HepG2 (cell line): ENCODE measurements around the gene SLC38A4. TPM values are rescaled to one million over a fixed set of nuclear protein-coding genes. Genes with fewer than 3 reads are reported as not detected.

Source experiments
- ATAC-seq: fragments of 200-7000 bp; cut with Tn5 transposase; 3 replicates; pipeline ENCODE4 v1.9.1; 2020; ENCODE audit warnings: mild to moderate bottlenecking, moderate library complexity
- BruUV-seq: library from RNA; stranded (reverse); fragments of 400-500 nt; replicated peaks from 2 replicates; lab custom pipeline; 2021; lab: Mats Ljungman, UMichigan
- CTCF ChIA-PET: fragments of 300-600 bp; formaldehyde crosslinking; extraction: SDS; loops from one replicate; lab custom pipeline; 2021; ENCODE audit warnings: low total read pairs, inconsistent platforms, low intra/inter-chr PET ratio; lab: Yijun Ruan, JAX
- POLR2A ChIA-PET: fragments of 350-600 bp; sonication (Branson Sonifier 250); formaldehyde crosslinking; loops from one replicate; lab custom pipeline; 2020; ENCODE audit warnings: antibody characterized with exemption, inconsistent platforms; lab: Yijun Ruan, JAX
- DNase-seq: peaks from one replicate; pipeline ENCODE4 v3.0.0-alpha.2; 2015; ENCODE audit warnings: low spot score
- FAIRE-seq: peaks from 3 replicates; lab custom pipeline; 2011; peaks lifted over from hg19 to GRCh38; lab: Jason Lieb, UNC
- H2AFZ ChIP-seq: one replicate; pipeline ENCODE4 v1.6.1; 2011; ENCODE audit warnings: low read length, inconsistent platforms
- H3K27ac ChIP-seq: fragments of 300-600 bp; 3 replicates; pipeline ENCODE4 v1.8.0; 2011; ENCODE audit warnings: mixed run types, mild to moderate bottlenecking, mixed read lengths, low read length, inconsistent platforms; ENCODE audit not compliant: insufficient read depth; ENCODE audit errors: extremely low read length
- H3K27me3 ChIP-seq, 2 experiments: fragments of 200-600 bp in 1 of 2; 2 replicates in 1 of 2; 3 replicates in 1 of 2; pipeline versions ENCODE4 v1.6.0 to v1.8.0; 2011; ENCODE audit warnings: low read length in 2 of 2, mild to moderate bottlenecking in 2 of 2, moderate library complexity in 2 of 2, inconsistent platforms in 1 of 2; ENCODE audit not compliant: insufficient read depth in 2 of 2, control insufficient read depth in 1 of 2
- H3K36me3 ChIP-seq, 2 experiments: fragments of 200-600 bp in 1 of 2; replicated peaks in 1 of 2; 2 replicates in 1 of 2; 3 replicates in 1 of 2; pipeline versions ENCODE4 v1.5.1 to v1.8.0; 2011; ENCODE audit warnings: low read length in 2 of 2, inconsistent platforms in 1 of 2; ENCODE audit not compliant: insufficient read depth in 2 of 2, control insufficient read depth in 1 of 2
- H3K4me1 ChIP-seq: 2 replicates; pipeline ENCODE4 v1.5.1; 2012; ENCODE audit warnings: low read length, inconsistent platforms; ENCODE audit not compliant: insufficient read depth
- H3K4me2 ChIP-seq: 2 replicates; pipeline ENCODE4 v1.6.0; 2011; ENCODE audit warnings: low read depth, low read length, inconsistent platforms
- H3K4me3 ChIP-seq, 3 experiments: fragments of 200-600 bp in 1 of 3; sonication (generic), shearing (Covaris generic) in 1 of 3; replicated peaks in 1 of 3; 2 replicates each; pipeline ENCODE4 v1.5.1; 2011 to 2016; ENCODE audit warnings: low read length in 3 of 3, inconsistent platforms in 2 of 3, low read depth in 2 of 3, mild to moderate bottlenecking in 2 of 3, control low read depth in 1 of 3, mixed read lengths in 1 of 3; ENCODE audit not compliant: insufficient read depth in 1 of 3
- H3K79me2 ChIP-seq: one replicate; pipeline ENCODE4 v1.6.1; 2011; ENCODE audit warnings: low read length, inconsistent platforms; ENCODE audit not compliant: insufficient read depth
- H3K9ac ChIP-seq: 2 replicates; pipeline ENCODE4 v1.6.0; 2011; ENCODE audit warnings: mild to moderate bottlenecking, low read depth, low read length, inconsistent platforms; ENCODE audit not compliant: insufficient read depth
- H3K9me3 ChIP-seq: 2 replicates; pipeline ENCODE4 v1.5.1; 2012; ENCODE audit warnings: mild to moderate bottlenecking, low read length
- H4K20me1 ChIP-seq: 2 replicates; pipeline ENCODE4 v1.6.0; 2011; ENCODE audit warnings: inconsistent platforms, mild to moderate bottlenecking, low read length, moderate library complexity; ENCODE audit not compliant: insufficient read depth
- BRCA1 ChIP-seq: sonication (generic); formaldehyde crosslinking; IDR thresholded peaks from 2 replicates; pipeline ENCODE4 v1.4.0; 2020; ENCODE audit warnings: missing genetic modification reagents
- JUN ChIP-seq: sonication (generic); formaldehyde crosslinking; IDR thresholded peaks from 2 replicates; pipeline ENCODE4 v1.4.0; 2020; ENCODE audit warnings: mild to moderate bottlenecking, missing genetic modification reagents
- NKX3-1 ChIP-seq: sonication (generic); formaldehyde crosslinking; IDR thresholded peaks from 2 replicates; pipeline ENCODE4 v1.5.0; 2020; ENCODE audit warnings: missing genetic modification reagents
- PHF5A ChIP-seq: IDR thresholded peaks from one replicate; pipeline ENCODE4 v1.6.1; 2018; ENCODE audit warnings: low read depth, missing genetic modification reagents; ENCODE audit not compliant: unreplicated experiment
- POLR2AphosphoS2 ChIP-seq: IDR thresholded peaks from 2 replicates; pipeline ENCODE4 v1.6.1; 2011; ENCODE audit warnings: low read depth, low read length, improper control_type of control experiment
- PRDM4 ChIP-seq: sonication (generic); formaldehyde crosslinking; IDR thresholded peaks from 2 replicates; pipeline ENCODE4 v1.9.0; 2021; ENCODE audit warnings: missing genetic modification reagents, borderline replicate concordance
- SMAD3 ChIP-seq: sonication (generic); formaldehyde crosslinking; IDR thresholded peaks from 2 replicates; pipeline ENCODE4 v1.4.0; 2020; ENCODE audit warnings: missing genetic modification reagents
- TFAP4 ChIP-seq: sonication (generic); IDR thresholded peaks from 2 replicates; pipeline ENCODE4 v1.6.1; 2016; ENCODE audit warnings: low read depth, borderline replicate concordance
- THAP11 ChIP-seq: IDR thresholded peaks from 2 replicates; pipeline ENCODE4 v1.6.1; 2016; ENCODE audit warnings: missing biosample characterization, missing genetic modification reagents
- XBP1 ChIP-seq: sonication (generic); formaldehyde crosslinking; IDR thresholded peaks from 2 replicates; pipeline ENCODE4 v1.5.0; 2020; ENCODE audit warnings: missing genetic modification reagents
- ZBTB20 ChIP-seq: sonication (generic); formaldehyde crosslinking; IDR thresholded peaks from 2 replicates; pipeline ENCODE4 v1.8.1; 2023; ENCODE audit warnings: missing genetic modification reagents, low read depth, mild to moderate bottlenecking, borderline replicate concordance
- ZIK1 ChIP-seq: sonication (generic); formaldehyde crosslinking; IDR thresholded peaks from 2 replicates; pipeline ENCODE4 v1.5.0; 2020; ENCODE audit warnings: mild to moderate bottlenecking, low read depth, missing genetic modification reagents, borderline replicate concordance
- ZMAT3 ChIP-seq: sonication (generic); formaldehyde crosslinking; conservative IDR thresholded peaks from 2 replicates; pipeline ENCODE4 v1.7.0; 2021; ENCODE audit warnings: missing genetic modification reagents
- ZNF121 ChIP-seq: sonication (generic); formaldehyde crosslinking; IDR thresholded peaks from 2 replicates; pipeline ENCODE4 v1.5.0; 2020; ENCODE audit warnings: mild to moderate bottlenecking, missing genetic modification reagents
- ZNF275 ChIP-seq: sonication (generic); formaldehyde crosslinking; IDR thresholded peaks from 2 replicates; pipeline ENCODE4 v1.8.0; 2022; ENCODE audit warnings: missing genetic modification reagents, mild to moderate bottlenecking, inconsistent platforms, borderline replicate concordance
- ZNF558 ChIP-seq: sonication (generic); formaldehyde crosslinking; IDR thresholded peaks from 2 replicates; pipeline ENCODE4 v1.9.0; 2022; ENCODE audit warnings: mild to moderate bottlenecking, missing genetic modification reagents, borderline replicate concordance
- ZNF761 ChIP-seq: sonication (generic); formaldehyde crosslinking; conservative IDR thresholded peaks from 2 replicates; pipeline ENCODE4 v1.4.0; 2020; ENCODE audit warnings: mild to moderate bottlenecking, missing genetic modification reagents
- WGBS: methylation state at CpG from one replicate; pipeline ENCODE4 v1.1.6; 2017; ENCODE audit warnings: low lambda C conversion rate; 5-methylcytosine and 5-hydroxymethylcytosine counted together
- in situ Hi-C: cut with HindIII; loops from 2 replicates; pipeline ENCODE4 v1.10.0; 2017; ENCODE audit warnings: low pct_unique_long_range_greater_than_20kb; ENCODE audit not compliant: extremely low pct_ligation_motif_present
- intact Hi-C: fragments of 100-400 bp; cut with micrococcal nuclease; formaldehyde crosslinking; loops from one replicate; pipeline ENCODE4 v1.10.0; 2022; ENCODE audit not compliant: unreplicated experiment
- polyA plus RNA-seq, 8 experiments: library from polyadenylated mRNA; depleted of rRNA in 3 of 8; stranded (reverse) in 7 of 8; unstranded in 1 of 8; fragments of >200 nt; fragmentation: Illumina TruSeq in 4 of 8; extraction: Trizol in 4 of 8; gene quantifications; 2 replicates each; pipeline versions ENCODE4 v1.2.1 to v1.2.3, GENCODE V29; 2011 to 2016; ENCODE audit warnings: low read depth in 4 of 8, missing spikeins in 1 of 8, mixed read lengths in 1 of 8; ENCODE audit not compliant: insufficient read depth in 1 of 8
- total RNA-seq, 5 experiments: library from RNA; depleted of rRNA; stranded (reverse); fragments of >200 nt; fragmentation: Illumina TruSeq; extraction: Trizol; gene quantifications; 2 replicates each; pipeline ENCODE4 v1.2.3, GENCODE V29; 2016; ENCODE audit warnings: low read depth in 1 of 5

The SLC38A4 gene
- total and polyA plus RNA-seq, 2 of the 13 experiments (the other 11 are each of a cell fraction or from before 2014, with no cell fraction given): 3.5 to 5.2 TPM

GRCh38 chr12:46717868-46718267 lies 107.9 kb downstream of the SLC38A4 start:
- intact Hi-C loops: no loop called here
- Histone ChIP-seq H2AFZ (no peak overlapping the region), H3K4me3 (no peak overlapping the region), H3K79me2 (no peaks in the 10 kb centered on the region), H3K4me1 (no peaks in the 10 kb centered on the region), H3K4me2 (no peak overlapping the region), H3K27me3 (no peaks in the 10 kb centered on the region), H3K27ac (no peak overlapping the region)
- DNase-seq: no peak
- no peak for ATAC-seq
- BruUV-seq: no TSS peak
- CTCF ChIA-PET: no interaction called here
- in situ Hi-C loops: no loop called here
- TF ChIP-seq ZIK1 (CRISPR knock-in tag): no peak
- TF ChIP-seq XBP1 (CRISPR knock-in tag): no peak
- TF ChIP-seq NKX3-1 (CRISPR knock-in tag): no peak
- no peak for TF ChIP-seq PHF5A (CRISPR knock-in tag)
- no peak for TF ChIP-seq THAP11 (CRISPR knock-in tag)
- TF ChIP-seq POLR2AphosphoS2: no peak
- TF ChIP-seq ZBTB20 (CRISPR knock-in tag): no peak
- no peak for TF ChIP-seq ZNF761
- no peak for TF ChIP-seq TFAP4
- TF ChIP-seq BRCA1 (CRISPR knock-in tag): no peak
- TF ChIP-seq ZNF121 (CRISPR knock-in tag): no peak
- no peak for TF ChIP-seq ZMAT3 (CRISPR knock-in tag)
- no peak for TF ChIP-seq PRDM4 (CRISPR knock-in tag)
- TF ChIP-seq SMAD3: no peak
- no peak for TF ChIP-seq ZNF558 (CRISPR knock-in tag)
- TF ChIP-seq ZNF275: no peak
- TF ChIP-seq JUN: no peak
- TF ChIP-seq, all 625 proteins: peak for 0
- no peaks in the 10 kb centered on the region for H3K9me3 ChIP-seq
- FAIRE-seq: no peak
- no peak overlapping the region for H3K9ac ChIP-seq
- POLR2A ChIA-PET: no interaction called here
- no peaks in the 10 kb centered on the region for H4K20me1 ChIP-seq
- WGBS: 76% methylated on average over 3 of the region's 3 CpGs
- H3K36me3 ChIP-seq: no peaks in the 10 kb centered on the region
